Psoas muscle (tissue), 8 donors: Measurements from ENCODE around the gene C19orf47. TPM values are rescaled to one million over a fixed set of nuclear protein-coding genes. Genes with fewer than 3 reads are reported as not detected.
A peak's percentile ranks its signal among the peaks of the same experiment; 100 is the strongest.
"Not testable (repeated sequence)": the region's sequence is repeated elsewhere in the genome, so short reads cannot be mapped to it uniquely, and the experiment has no call there.

Experiments
- ATAC-seq, 4 donors: fragments of 200-7000 bp; cut with Tn5 transposase; one replicate each; pipeline ENCODE4 v1.9.1; 2020; ENCODE audit warnings: moderate library complexity in 3 of 4, mild to moderate bottlenecking in 2 of 4
- DNase-seq, 2 donors: peaks; one replicate each; pipeline ENCODE4 v3.0.0-alpha.2; 2020
- H3K27ac ChIP-seq: fragments of 200-600 bp; one replicate; pipeline ENCODE4 v1.8.0; 2022
- H3K27me3 ChIP-seq, 3 donors: fragments of 200-600 bp in 1 of 3; one replicate each; pipeline versions ENCODE4 v1.6.1 to v1.8.0; 2013 to 2022; ENCODE audit warnings: low read length in 2 of 3, mild to moderate bottlenecking in 2 of 3, moderate library complexity in 1 of 3; ENCODE audit not compliant: insufficient read depth in 3 of 3
- H3K36me3 ChIP-seq, 2 donors: fragments of 200-600 bp in 1 of 2; one replicate each; pipeline versions ENCODE4 v1.6.1 to v1.8.0; 2013 to 2022; ENCODE audit warnings: low read depth in 1 of 2, mild to moderate bottlenecking in 1 of 2, moderate library complexity in 1 of 2; ENCODE audit not compliant: insufficient read depth in 1 of 2
- H3K4me1 ChIP-seq: fragments of 200-600 bp; one replicate; pipeline ENCODE4 v1.8.0; 2022
- H3K4me3 ChIP-seq: fragments of 200-600 bp; one replicate; pipeline ENCODE4 v1.8.0; 2022; ENCODE audit warnings: mild to moderate bottlenecking
- H3K9me3 ChIP-seq: fragments of 200-600 bp; one replicate; pipeline ENCODE4 v1.8.0; 2022
- WGBS, 3 donors: extraction: QIAGEN DNeasy Blood & Tissue Kit; methylation state at CpG; one replicate each; pipeline versions ENCODE4 v1.1.6 to v1.1.7; 2013; 5-methylcytosine and 5-hydroxymethylcytosine counted together
- intact Hi-C, 2 donors: fragments of 100-400 bp; cut with DNase I; formaldehyde crosslinking; loops; one replicate each; pipeline versions ENCODE4 v1.11.0 to v1.14.2; 2022
- polyA plus RNA-seq, 3 donors: library from polyadenylated mRNA; stranded (reverse); fragments of 200-250 nt; gene quantifications; one replicate each; pipeline ENCODE4 v1.2.3, GENCODE V29; 2013
- total RNA-seq, 4 donors: library from RNA; stranded (reverse); fragmentation: NEBNext Ultra II Directional in 2 of 4; extraction: Animal tissue kit (Norgen Biotek cat#: 25700) in 2 of 4; gene quantifications; one replicate each; pipeline versions ENCODE4 v1.2.1 to v1.2.4, GENCODE V29; 2021 to 2023
- TF ChIP-seq, protein P1 (sequence below): fragments of 200-600 bp; IDR thresholded peaks from one replicate; pipeline ENCODE4 v1.8.0; 2022; ENCODE audit warnings: antibody characterized with exemption
- donor health status: healthy with polysubstance abuse.
- donor health status: DM: no; HTN: no; CAD: no; lungs with moderate emphysema.
- donor health status: Bipolar disorder and iron deficiency.
- donor health status: healthy.
- donor health status: DM: yes; HTN: yes; CAD: no.
- donor health status: DM: no; HTN: no; CAD: no.
- donor health status: DM: no; HTN: no; CAD: no.
- donor health status: DM: yes; HTN: yes; CAD: no.

Gene C19orf47
- total and polyA plus RNA-seq, 7 donors, result 220 to 436 (median 299) TPM

DNA sequence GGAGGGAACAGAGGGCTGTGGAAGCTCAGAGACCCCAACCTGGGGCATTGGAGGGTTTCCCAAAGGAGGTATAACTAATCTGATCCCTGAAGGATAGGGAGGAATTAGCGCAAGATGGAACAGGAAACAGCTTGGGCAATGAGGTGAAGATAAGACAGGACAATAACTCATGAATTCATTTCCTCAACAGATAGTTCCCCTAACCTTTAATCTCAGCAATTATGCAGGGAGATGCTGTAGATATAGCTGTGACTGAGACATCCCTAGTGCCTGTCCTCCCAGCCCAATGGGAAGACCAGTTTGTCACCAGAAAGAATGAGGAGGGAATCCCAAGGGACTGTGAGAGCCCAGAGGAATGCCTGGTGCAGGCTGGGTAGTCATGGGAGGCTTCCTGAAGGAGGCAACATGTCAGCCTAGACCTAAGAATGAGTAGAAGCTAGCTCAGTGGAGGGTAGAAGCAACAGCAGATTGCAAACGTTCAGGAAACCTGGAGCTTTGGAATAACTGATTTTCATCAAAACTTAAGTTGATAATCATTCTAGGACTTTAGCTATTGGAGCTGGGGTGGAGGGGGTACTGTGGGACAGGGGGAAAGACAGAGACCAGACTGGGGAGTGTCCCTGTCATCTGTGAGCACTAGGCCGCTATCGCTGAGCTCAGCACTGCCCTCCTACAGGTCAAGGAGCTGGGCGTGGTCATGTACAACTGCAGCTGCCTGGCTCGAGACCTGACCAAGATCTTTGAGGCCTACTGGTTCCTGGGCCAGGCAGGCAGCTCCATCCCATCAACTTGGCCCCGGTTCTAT, 23.0 kb upstream of the C19orf47 start:
- TF ChIP-seq, protein P1, sequence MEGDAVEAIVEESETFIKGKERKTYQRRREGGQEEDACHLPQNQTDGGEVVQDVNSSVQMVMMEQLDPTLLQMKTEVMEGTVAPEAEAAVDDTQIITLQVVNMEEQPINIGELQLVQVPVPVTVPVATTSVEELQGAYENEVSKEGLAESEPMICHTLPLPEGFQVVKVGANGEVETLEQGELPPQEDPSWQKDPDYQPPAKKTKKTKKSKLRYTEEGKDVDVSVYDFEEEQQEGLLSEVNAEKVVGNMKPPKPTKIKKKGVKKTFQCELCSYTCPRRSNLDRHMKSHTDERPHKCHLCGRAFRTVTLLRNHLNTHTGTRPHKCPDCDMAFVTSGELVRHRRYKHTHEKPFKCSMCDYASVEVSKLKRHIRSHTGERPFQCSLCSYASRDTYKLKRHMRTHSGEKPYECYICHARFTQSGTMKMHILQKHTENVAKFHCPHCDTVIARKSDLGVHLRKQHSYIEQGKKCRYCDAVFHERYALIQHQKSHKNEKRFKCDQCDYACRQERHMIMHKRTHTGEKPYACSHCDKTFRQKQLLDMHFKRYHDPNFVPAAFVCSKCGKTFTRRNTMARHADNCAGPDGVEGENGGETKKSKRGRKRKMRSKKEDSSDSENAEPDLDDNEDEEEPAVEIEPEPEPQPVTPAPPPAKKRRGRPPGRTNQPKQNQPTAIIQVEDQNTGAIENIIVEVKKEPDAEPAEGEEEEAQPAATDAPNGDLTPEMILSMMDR, result no peak
- ATAC-seq (no peak), DNase-seq (no peak)
- H3K4me3 ChIP-seq, result no peak overlapping the region
- 88 to 95% (median 89%) methylated on average over 7 of the region's 7 CpGs for WGBS, 3 donors
- H3K27me3 ChIP-seq, result no peaks in the 10 kb centered on the region
- H3K27ac ChIP-seq, result no peak overlapping the region
- intact Hi-C loops, result no loop called here
- H3K4me1 ChIP-seq, result peaks cover 9% of the 10 kb centered on the region
- peaks cover 0 to 93% of the 10 kb centered on the region in 2 donors for H3K36me3 ChIP-seq
- no peaks in the 10 kb centered on the region for H3K9me3 ChIP-seq

DNA sequence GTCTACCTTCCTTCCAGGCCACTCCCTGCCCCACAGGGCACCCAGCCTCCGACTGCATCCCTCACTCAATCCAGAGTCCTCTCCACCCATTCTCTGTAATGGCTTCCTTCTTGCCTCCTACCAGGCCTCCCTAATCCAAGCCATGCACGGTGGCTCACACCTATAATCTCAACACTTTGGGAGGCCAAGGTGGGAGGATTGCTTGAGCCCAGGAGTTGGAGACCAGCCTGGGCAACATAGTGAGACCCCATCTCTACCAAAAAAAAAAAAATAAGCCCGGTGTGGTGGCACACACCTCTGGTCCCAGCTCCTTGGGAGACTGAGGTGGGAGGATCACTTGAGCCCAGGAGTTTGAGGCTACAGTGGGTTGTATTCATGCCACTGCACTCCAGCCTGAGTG, 22.1 kb upstream of the C19orf47 start:
- H3K27me3 ChIP-seq, ATAC-seq, intact Hi-C loops, DNase-seq, H3K4me1 ChIP-seq, H3K27ac ChIP-seq, H3K9me3 ChIP-seq, H3K4me3 ChIP-seq: not testable (repeated sequence)
- H3K36me3 ChIP-seq, result peaks cover 0 to 87% of the 10 kb centered on the region in 2 donors
- WGBS, 3 donors, result 94 to 100% (median 94%) methylated on average over 3 of the region's 3 CpGs

DNA sequence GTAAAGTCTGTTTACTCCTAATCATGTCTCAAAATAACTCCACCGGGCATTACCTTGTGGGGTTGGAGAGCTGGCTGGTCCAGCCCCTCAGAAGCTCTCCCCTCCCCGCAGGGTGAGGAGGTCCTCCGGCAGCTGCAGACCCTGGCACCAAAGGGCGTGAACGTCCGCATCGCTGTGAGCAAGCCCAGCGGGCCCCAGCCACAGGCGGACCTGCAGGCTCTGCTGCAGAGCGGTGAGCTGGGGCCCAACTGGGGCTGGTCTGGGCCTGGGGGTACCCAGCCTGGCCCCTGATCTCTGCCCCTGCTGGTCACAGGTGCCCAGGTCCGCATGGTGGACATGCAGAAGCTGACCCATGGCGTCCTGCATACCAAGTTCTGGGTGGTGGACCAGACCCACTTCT, 21.6 kb upstream of the C19orf47 start:
- intact Hi-C loops, result loop anchor here in 1 of 2 donors (5.0 kb wide), 1 partner anchor 33 kb away; no protein-coding TSS in a partner anchor
- Histone ChIP-seq H3K27ac (no peak overlapping the region), H3K27me3 (no peaks in the 10 kb centered on the region), H3K4me1 (peaks cover 9% of the 10 kb centered on the region), H3K9me3 (no peaks in the 10 kb centered on the region), H3K36me3 (peaks cover 0 to 83% of the 10 kb centered on the region in 2 donors), H3K4me3 (no peak overlapping the region)
- ATAC-seq (no peak), DNase-seq (no peak)
- WGBS, 3 donors, result 89 to 96% (median 91%) methylated on average over 12 of the region's 12 CpGs
- TF ChIP-seq, protein P1, result no peak

DNA sequence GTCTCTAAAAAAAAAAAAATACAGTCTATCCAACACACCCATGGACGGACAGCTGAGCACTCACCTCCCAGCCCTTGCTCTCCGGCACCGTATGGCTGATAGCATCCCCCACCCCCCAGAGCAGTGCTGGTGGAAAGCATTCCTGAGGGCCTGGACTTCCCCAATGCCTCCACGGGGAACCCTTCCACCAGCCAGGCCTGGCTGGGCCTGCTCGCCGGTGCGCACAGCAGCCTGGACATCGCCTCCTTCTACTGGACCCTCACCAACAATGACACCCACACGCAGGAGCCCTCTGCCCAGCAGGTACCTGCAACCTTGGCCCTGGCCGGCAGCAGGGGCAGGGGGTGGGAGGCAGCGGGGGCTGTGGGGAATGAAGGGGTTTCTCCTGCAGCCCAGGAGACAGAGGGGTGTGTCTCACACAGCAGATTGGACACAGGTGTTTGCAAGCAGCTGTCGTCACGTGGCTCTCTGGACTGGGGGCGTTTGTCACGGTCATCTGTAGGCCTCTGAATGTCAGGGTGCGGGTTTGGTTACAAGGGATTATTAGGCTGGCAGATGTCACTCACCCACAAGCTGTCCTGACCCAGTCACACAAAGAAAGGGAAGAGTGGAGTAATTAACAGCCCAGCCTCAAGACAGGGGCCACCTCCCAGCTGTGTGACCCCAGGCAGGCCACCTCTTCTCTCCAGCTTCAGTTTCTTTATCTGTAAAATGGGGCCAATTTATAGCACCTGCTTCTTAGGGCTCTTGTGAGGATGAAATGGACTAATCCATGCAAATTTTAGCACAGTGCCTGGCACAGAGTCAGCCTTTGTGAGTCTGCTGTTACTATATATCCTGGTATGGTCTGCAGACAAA, 19.6 kb upstream of the C19orf47 start:
- peaks cover 9% of the 10 kb centered on the region for H3K4me1 ChIP-seq
- no peak overlapping the region for H3K4me3 ChIP-seq
- ATAC-seq (peak; percentile 69 to 84 (median 83)), DNase-seq (no peak)
- TF ChIP-seq, protein P1, result no peak
- H3K27ac ChIP-seq, result peak overlapping the region; percentile 58
- no peaks in the 10 kb centered on the region for H3K9me3 ChIP-seq
- 42 to 57% (median 44%) methylated on average over 16 of the region's 16 CpGs for WGBS, 3 donors
- peaks cover 0 to 63% of the 10 kb centered on the region in 2 donors for H3K36me3 ChIP-seq
- H3K27me3 ChIP-seq, result no peaks in the 10 kb centered on the region
- intact Hi-C loops, result loop anchor here in 1 of 2 donors (5.0 kb wide), 1 partner anchor 34 kb away; no protein-coding TSS in a partner anchor
